GM21528 (cell line): ENCODE measurements around the gene ATP5F1B.

Experiments
- ATAC-seq: cut with Tn5 transposase; IDR thresholded peaks from one replicate; pipeline ENCODE4 v1.9.1; 2021; ENCODE audit warnings: mild to moderate bottlenecking, moderate library complexity; ENCODE audit not compliant: unreplicated experiment, low FRiP score

ATP5F1B gene

DNA sequence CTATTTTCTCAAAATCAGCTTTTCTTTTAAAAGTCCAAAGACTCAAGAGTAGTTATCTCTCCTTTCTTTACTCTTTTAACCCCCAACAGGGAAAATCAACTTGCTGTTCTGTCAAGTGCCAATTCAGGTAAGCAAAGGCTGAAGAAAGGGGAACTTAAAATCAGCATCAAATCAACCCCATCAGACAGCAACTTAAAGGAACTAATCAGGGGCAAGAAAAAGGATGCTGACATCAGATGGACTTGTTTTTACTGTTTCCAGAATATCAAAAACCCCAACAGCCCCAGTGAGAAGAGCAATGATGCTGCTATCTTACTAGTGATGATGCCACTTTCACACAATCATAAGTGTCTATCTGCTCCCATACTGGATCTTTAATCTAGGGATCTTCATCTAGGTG is 19.1 kb downstream of the ATP5F1B start:
- no peak for ATAC-seq

DNA sequence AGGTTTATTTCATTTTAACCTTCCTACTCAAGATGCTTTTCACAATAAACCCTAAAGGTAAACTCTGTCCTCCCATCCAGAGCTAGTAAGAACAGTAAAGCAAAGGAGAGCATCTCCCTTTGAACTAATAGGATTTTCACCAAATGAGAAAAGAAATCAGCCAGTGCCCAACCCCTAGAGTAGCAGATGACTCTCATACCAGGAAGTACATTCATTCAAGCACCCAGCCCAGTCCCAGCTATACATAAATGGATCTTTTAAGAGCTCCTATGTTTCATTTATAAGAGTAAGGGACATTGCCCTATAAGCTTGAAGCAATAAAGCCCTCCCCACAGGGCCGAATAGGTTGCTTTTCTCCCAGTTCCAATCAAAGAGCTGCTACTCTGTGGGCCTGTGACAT is 23.2 kb downstream of the ATP5F1B start:
- no peak for ATAC-seq

DNA sequence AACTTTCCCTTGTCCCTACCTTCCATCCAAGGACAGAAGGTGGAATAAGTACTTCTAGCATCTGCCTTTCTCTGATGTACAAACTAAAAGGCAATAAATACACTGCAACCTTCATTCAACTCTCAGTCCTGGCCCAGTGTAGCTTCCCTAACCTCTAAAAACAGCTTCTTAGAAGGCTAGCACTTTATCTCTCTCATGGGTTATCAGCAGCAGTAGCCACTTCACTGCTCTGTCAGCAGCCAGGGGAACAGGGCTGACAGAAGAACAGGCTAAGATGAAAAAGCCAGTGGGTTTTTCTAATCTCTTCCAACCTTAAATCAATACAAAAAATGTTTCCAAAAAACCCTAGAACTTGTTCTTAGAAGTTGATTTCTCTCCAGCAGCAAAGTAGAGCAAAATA is 28.9 kb downstream of the ATP5F1B start:
- ATAC-seq = no peak

DNA sequence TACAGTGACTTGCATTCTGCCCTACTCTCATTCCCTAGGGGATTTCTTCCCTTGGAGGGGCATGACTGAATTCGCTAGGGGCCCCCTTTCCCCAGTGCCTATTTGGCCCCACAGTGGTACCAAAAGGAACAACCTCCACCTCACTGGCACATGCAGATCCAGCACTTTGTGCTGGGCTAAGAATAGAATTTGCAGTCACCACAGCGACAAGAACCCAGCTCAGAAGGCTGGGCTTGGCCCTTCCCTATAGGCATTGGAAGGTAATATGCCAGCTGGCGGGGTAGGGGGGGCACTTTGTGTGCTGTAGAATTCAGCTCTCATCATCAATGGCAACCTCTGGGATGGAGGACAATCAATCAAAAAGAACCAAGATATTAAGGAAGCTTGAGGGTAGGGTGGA is 29.5 kb downstream of the ATP5F1B start:
- ATAC-seq = no peak

DNA sequence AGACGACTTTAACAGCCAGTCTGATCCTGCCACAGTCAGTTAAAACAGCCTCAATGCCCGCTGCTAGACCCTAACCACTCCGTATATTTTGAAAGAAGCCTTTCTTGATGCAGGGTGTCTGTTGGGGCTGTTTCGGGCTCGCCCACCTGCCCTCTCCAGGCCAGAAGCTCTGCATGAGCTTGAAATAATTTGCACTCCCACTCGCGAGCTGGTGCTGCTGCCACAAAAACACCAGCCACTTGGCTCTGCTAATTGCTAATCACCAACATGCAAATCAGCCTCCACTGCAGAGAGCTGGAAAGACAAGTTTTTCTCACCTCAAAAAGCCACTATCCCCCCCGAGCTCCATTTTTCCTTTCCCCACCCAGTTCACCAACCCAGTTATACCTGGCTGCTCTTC is 31.2 kb downstream of the ATP5F1B start:
- no peak for ATAC-seq

DNA sequence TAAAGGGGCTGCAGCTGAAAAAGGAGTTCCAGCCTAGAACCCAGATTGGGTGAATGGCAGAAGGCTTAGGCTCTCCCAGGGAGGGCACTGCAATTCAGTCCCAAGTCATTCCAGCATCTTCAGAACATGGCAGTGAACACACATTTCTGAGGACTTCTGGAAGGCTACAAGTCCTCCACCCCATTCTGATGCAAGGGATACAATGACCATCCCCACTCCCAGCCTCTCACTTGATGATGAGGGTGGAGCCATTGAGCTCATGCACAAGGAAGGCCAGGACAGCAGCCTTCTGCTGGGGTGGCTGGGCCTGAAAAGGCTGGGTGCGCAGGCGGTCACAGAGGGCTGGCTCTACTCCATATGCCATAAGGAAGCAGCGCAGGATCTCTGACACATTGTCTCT is 41.4 kb downstream of the ATP5F1B start:
- no peak for ATAC-seq

DNA sequence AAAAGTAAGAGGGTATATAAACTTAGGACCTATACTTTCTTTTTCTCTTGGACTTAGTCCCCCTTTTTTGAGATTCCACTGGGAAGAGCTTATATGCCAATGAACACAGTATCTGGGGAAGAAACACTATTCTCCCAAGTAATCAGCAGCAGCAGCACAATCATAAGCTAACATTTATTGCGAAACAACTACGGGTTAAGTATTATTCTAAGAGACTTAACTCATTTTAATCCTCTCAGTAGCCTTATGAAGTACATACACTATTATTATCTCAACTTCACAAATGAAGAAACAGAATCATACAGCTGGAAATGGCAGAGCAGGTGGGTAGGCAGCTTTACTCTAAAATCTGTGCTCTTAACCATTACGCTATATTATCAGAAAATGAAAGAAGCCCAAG is 43.5 kb downstream of the ATP5F1B start:
- ATAC-seq = no peak

DNA sequence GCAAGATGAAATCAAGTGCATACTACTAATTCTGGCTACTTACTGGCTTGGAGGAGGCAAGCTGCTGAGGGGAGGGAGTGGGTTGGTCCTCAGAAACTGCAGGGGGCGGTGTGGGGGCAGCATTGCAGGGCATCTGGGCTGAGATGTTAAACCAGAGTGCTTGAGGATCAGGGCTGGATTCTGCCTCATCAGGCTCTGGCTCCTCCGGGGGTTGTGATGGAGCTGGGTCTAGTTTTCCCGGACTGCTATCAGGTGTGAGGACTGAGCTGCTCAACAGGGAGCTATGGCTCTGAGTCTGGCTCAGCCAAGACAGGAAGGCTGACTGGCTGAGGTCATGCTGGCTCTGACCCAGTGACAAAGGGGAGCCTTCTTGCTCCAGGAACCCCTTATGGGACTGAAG is 44.3 kb downstream of the ATP5F1B start:
- no peak for ATAC-seq

DNA sequence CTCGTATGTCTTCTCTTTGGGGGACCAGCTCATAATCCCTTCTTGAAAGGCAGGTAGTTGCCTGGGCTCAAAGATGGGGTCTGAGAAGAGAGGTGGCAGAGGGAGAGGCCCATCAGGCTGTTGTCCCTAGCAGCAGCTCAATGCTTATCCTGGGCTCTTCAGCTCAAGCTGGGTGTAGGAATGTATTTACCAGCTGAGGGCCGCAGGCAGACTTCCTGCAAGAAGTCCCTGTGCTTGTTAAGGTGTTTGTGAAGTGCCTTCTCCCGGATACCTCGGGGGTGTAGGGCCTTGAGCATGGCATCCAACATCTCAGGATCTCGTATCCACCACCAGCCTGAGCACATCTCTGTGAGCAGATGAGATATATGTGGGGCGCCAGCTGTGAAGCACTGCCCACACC is 45.0 kb downstream of the ATP5F1B start:
- no peak for ATAC-seq

DNA sequence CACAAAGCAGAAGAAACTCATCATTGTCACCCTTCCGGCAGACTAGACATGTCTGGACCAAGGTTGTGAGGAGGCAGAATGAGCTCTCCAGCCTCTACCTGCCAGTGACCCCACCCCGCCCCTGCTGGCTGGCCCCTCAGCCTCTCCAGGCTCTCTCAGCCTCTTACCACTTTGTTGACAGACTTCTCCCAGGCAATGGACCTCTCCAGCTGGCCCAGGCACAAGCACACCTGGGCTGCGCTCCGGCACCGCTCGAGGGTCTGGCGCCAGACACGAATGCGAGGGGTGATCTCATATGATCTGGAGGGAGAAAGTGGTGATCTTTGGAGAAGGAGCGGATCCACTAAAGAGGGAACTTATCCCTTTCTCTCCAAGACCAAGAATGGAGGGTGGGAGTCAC is 46.0 kb downstream of the ATP5F1B start:
- no peak for ATAC-seq

DNA sequence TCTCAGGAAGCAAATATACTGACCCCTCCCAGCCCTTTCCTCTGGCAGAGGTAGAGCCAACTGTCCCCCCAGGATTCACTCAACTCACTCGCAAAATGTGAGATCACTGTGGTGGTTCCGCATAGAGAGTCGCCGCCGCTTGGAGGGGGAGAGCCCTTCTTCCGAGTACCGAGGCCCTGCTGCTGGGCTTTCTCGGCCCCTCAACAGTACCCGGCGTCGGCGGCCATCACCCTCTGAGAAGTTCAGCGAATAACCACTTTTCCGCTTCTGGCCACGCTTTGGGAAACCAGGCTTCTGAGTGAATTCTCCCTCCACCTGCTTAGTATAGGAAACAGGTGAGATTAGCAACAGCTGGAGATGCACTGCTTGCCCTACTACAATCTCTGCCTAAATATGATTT is 46.7 kb downstream of the ATP5F1B start:
- ATAC-seq = no peak

DNA sequence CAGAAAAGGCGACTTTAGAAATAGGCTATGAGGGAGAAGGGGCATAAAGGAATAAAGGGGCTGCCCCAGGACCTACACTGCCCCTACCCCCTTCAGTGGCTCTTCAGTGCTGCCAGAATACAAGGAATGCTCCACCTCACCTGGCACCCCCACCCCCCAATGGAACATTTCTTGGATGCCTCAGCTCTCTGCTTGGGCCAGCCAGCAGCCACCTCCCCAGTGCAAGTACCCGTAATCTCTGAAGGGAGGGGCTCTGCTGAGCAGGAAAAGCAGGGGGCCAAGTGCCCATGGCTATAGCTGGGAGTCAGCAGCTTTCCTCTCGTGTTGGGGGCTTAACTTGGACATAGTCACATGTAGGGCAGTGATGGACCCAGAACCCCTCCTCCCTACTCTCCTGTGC is 49.0 kb downstream of the ATP5F1B start:
- no peak for ATAC-seq

DNA sequence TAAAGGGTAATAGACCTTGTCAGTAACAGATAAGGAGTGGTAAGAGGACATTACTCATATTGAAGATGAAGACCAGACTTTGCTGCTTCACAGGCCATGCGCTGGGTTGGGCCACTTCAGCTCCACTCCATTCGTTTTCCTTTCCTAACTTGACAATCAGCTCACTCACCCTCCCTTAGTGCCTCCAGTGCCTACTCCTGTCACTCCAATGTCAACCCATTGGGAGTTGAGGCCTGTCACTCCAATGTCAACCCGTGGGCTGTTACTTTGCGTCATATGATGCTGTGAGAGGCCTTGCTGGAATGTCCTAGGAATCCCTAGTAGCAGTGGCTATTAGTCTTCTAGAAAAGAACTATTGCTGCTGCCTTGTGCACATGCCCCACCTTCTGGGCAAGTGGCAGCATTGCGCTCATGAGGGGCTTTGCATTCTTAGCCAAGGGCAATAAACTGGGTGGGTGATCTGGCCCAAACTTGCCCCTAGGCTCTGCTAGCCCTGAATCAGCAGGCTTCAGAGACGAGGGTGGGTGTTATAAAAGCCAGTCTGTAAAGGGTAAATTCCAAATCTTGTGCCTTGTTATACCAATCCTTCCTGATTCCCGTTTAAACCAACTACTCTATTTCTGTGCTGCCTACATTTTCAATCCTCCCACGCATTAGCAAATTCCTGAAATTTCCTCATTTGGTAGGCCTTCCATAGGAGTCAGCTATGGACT is 51.7 kb downstream of the ATP5F1B start:
- no peak for ATAC-seq

DNA sequence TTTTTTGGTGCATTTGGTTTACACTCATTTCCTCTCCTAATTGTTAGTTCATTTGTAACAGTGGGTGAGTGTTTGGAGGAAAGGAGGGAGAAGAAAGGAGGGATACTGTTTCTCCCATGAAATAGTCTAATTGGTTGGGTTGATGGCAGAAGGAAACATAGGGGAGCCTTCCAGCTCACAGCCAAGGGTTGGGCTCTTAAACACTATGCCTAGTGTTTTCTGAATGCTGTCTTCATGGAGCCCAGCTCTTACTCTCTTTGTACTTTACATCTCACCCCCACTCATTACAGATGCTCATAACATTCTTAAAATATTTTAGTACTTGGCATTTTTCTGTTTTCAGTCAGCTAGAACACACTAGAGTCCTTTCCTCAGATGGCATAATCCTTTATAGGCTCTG is 53.8 kb downstream of the ATP5F1B start:
- no peak for ATAC-seq

DNA sequence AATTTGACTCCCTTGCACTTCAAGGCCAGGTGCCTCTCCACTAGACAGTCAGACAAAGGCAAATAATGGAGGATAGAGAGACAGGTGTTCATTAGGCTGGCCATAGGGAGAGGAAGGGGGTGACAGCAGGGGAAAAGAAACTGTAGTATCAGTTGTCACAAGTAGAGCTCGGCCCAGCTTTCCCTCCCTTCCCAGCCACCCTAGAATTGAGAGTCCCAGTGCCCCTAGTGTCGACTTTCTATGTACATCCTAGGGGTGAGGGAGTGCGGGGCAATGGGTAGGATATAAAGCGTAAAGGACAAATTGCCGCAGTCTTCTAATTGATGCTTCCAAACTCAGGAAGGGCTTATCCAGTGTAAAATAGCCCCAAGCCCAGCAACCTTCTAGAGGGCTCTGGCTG is 54.7 kb downstream of the ATP5F1B start:
- ATAC-seq = no peak

DNA sequence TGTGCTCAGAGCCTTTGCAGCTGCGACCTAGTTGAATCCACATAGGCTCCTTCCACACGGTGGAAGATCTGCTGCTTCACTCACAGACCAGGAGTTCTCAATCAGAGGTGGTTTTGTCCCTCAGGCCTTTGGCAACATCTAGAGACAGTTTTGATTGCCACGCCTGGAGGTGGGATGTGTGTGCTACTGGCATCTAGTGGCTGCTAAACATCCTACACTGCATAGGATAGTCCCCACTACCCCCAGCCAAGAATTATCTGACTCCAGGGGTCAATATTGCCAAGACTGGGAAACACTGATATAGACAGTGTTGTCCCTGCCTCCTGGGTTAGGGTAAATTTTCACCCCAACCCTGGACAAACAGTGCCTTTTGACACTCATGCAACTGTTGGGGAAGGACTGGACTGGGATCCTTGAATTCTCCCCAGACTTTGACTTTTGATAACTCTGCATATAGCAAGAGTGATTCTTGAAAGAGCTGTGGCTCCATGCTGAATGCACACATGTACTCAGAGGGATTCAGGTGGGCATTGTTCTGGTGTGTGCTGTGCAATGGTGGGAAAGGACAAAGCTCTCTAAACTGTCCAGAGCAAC is 55.5 kb downstream of the ATP5F1B start:
- no peak for ATAC-seq

DNA sequence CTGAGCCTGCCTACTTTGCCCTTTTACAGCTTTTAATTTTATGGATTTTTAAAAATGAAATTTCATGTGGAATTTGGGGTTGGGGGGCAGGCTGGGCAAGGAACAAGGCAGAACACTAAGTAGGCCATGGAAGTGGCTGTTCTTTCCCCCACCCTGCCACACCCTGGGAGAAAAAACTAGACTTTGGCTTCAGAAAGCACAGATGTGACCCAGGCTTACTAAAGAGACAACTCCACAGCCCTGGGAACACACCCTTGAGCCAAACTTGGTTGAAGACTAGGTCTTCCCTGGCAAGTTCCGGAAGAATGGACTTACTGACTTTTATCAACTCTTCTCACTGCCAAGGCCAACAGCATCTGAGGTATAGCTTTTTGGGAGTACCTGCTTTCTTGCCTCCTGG is 56.0 kb downstream of the ATP5F1B start:
- ATAC-seq = no peak
